HepG2 (cell line): Measurements from ENCODE around the gene SELENOS. TPM values are rescaled to one million over a fixed set of nuclear protein-coding genes. Genes with fewer than 3 reads are reported as not detected.

Experiments used
- AGO1 ChIP-seq: fragments of 200-400 bp; formaldehyde crosslinking; IDR thresholded peaks from 2 replicates; pipeline ENCODE4 v1.6.1; 2017; ENCODE audit warnings: mild to moderate bottlenecking, low read depth, low read length, moderate library complexity; ENCODE audit not compliant: poor library complexity, severe bottlenecking
- HES4 ChIP-seq: sonication (generic); formaldehyde crosslinking; IDR thresholded peaks from 2 replicates; pipeline ENCODE4 v1.9.0; 2021; ENCODE audit warnings: mild to moderate bottlenecking, missing genetic modification reagents, borderline replicate concordance
- KLF15 ChIP-seq: sonication (generic); formaldehyde crosslinking; IDR thresholded peaks from 2 replicates; pipeline ENCODE4 v1.8.1; 2023; ENCODE audit warnings: borderline replicate concordance, mild to moderate bottlenecking, inconsistent platforms, missing genetic modification reagents, mixed read lengths
- MTF2 ChIP-seq: sonication (generic); formaldehyde crosslinking; IDR thresholded peaks from 2 replicates; pipeline ENCODE4 v1.5.0; 2020; ENCODE audit warnings: missing genetic modification reagents, borderline replicate concordance
- NCOA5 ChIP-seq: sonication (generic); formaldehyde crosslinking; IDR thresholded peaks from 2 replicates; pipeline ENCODE4 v1.4.0; 2020; ENCODE audit warnings: missing genetic modification reagents
- PCBP1 ChIP-seq: fragments of 200-400 bp; formaldehyde crosslinking; IDR thresholded peaks from 2 replicates; pipeline ENCODE4 v1.6.1; 2017; ENCODE audit warnings: mild to moderate bottlenecking, low read depth, low read length, borderline replicate concordance
- POLR2G ChIP-seq: fragments of 200-400 bp; formaldehyde crosslinking; IDR thresholded peaks from 2 replicates; pipeline ENCODE4 v1.6.1; 2018; ENCODE audit warnings: mild to moderate bottlenecking, low read depth, low read length, moderate library complexity
- REXO4 ChIP-seq: sonication (generic); formaldehyde crosslinking; IDR thresholded peaks from 2 replicates; pipeline ENCODE4 v1.8.0; 2022; ENCODE audit warnings: missing genetic modification reagents, mild to moderate bottlenecking, borderline replicate concordance
- TP53 ChIP-seq: sonication (generic); formaldehyde crosslinking; conservative IDR thresholded peaks from 2 replicates; pipeline ENCODE4 v1.4.0; 2020; ENCODE audit warnings: missing genetic modification reagents
- U2AF1 ChIP-seq: fragments of 200-400 bp; formaldehyde crosslinking; optimal IDR thresholded peaks from 2 replicates; pipeline ENCODE3; 2017; ENCODE audit warnings: mild to moderate bottlenecking, low read depth, low read length
- YEATS4 ChIP-seq: sonication (generic); formaldehyde crosslinking; IDR thresholded peaks from 2 replicates; pipeline ENCODE4 v1.4.0; 2020; ENCODE audit warnings: missing genetic modification reagents, borderline replicate concordance
- ZBTB7A ChIP-seq: sonication (generic); formaldehyde crosslinking; IDR thresholded peaks from 2 replicates; pipeline ENCODE4 v1.8.0; 2022; ENCODE audit warnings: mild to moderate bottlenecking, missing genetic modification reagents
- ZFP36 ChIP-seq: fragments of 150-350 bp; IDR thresholded peaks from 2 replicates; pipeline ENCODE4 v1.6.1; 2018; ENCODE audit warnings: borderline replicate concordance, low read length, low read depth; ENCODE audit not compliant: partially characterized antibody
- ZNF44 ChIP-seq: sonication (generic); formaldehyde crosslinking; IDR thresholded peaks from 2 replicates; pipeline ENCODE4 v1.5.1; 2020; ENCODE audit warnings: mild to moderate bottlenecking, missing genetic modification reagents
- ZNF563 ChIP-seq: sonication (generic); formaldehyde crosslinking; IDR thresholded peaks from 2 replicates; pipeline ENCODE4 v1.8.0; 2022; ENCODE audit warnings: mild to moderate bottlenecking, moderate library complexity, missing genetic modification reagents
- ZNF720 ChIP-seq: sonication (generic); formaldehyde crosslinking; IDR thresholded peaks from 2 replicates; pipeline ENCODE4 v1.4.0; 2020; ENCODE audit warnings: missing genetic modification reagents
- ZNF775 ChIP-seq: sonication (generic); formaldehyde crosslinking; IDR thresholded peaks from 2 replicates; pipeline ENCODE4 v1.4.0; 2020; ENCODE audit warnings: missing genetic modification reagents, mild to moderate bottlenecking, moderate library complexity, borderline replicate concordance
- polyA plus RNA-seq, 8 experiments: library from polyadenylated mRNA; depleted of rRNA in 3 of 8; stranded (reverse) in 7 of 8; unstranded in 1 of 8; fragments of >200 nt; fragmentation: Illumina TruSeq in 4 of 8; extraction: Trizol in 4 of 8; gene quantifications; 2 replicates each; pipeline versions ENCODE4 v1.2.1 to v1.2.3, GENCODE V29; 2011 to 2016; ENCODE audit warnings: low read depth in 4 of 8, missing spikeins in 1 of 8, mixed read lengths in 1 of 8; ENCODE audit not compliant: insufficient read depth in 1 of 8
- total RNA-seq, 5 experiments: library from RNA; depleted of rRNA; stranded (reverse); fragments of >200 nt; fragmentation: Illumina TruSeq; extraction: Trizol; gene quantifications; 2 replicates each; pipeline ENCODE4 v1.2.3, GENCODE V29; 2016; ENCODE audit warnings: low read depth in 1 of 5
- TF ChIP-seq, protein P1 (sequence below): sonication (generic); formaldehyde crosslinking; IDR thresholded peaks from 2 replicates; pipeline ENCODE4 v1.4.0; 2020; ENCODE audit warnings: missing genetic modification reagents, borderline replicate concordance
- TF ChIP-seq, protein P2 (sequence below): sonication (generic); formaldehyde crosslinking; IDR thresholded peaks from 2 replicates; pipeline ENCODE4 v1.8.0; 2022; ENCODE audit warnings: mild to moderate bottlenecking, missing genetic modification reagents, moderate library complexity
- TF ChIP-seq, protein P3 (sequence below): sonication (generic); formaldehyde crosslinking; IDR thresholded peaks from 2 replicates; pipeline ENCODE4 v1.4.0; 2020; ENCODE audit warnings: missing genetic modification reagents
- TF ChIP-seq, protein P4 (sequence below): sonication (generic); formaldehyde crosslinking; IDR thresholded peaks from 2 replicates; pipeline ENCODE4 v1.8.1; 2022; ENCODE audit warnings: mild to moderate bottlenecking, missing genetic modification reagents

SELENOS gene
- total and polyA plus RNA-seq, 2 of the 13 experiments (the other 11 are each of a cell fraction or from before 2014, with no cell fraction given), result 63.0 to 66.1 TPM

DNA sequence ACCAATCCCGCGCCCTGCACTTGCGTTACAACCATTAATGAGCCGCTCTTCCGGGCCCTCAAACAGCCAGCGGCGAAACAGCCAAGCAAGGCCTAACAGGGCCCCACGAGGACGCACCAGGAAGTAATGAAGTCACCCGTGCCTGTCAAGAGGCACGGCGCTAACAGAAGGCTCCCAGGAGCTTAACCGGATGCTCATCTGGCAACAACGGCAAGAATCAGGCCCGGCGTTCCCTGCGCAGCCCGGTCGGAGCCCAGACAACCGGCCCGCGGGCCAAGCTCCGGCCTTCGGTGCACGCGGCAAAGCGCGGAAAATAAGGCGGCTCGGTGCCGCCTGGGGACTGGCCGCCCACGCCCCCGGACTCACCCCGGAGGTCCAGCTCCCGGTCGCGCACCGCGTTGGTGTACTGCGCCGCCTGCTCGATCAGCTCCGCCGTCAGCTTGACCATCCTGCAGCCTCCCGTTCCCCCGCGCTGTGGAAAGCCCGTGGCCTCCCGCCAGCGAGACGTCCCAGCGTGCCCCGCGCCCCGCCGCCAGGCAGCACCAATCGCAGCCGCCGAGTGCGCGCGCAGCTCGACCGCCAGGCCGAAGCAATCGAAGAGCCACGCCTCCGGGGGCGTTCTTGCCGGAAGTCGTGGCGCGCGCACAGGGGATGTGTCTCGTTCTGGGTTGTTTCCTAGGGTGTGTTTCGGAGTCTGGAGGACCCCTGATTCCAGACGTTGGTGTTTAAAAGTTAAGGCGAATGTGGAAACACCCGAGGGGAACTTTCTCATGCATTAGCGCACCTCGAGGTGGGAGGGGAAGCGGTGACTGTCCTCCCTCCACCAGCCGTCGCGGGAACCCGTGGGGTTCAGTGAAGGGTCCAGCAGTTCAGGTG lies 17.7 kb upstream of the SELENOS start, which contains the start of gene SNRPA1 (continued):
- TF ChIP-seq, protein P1, sequence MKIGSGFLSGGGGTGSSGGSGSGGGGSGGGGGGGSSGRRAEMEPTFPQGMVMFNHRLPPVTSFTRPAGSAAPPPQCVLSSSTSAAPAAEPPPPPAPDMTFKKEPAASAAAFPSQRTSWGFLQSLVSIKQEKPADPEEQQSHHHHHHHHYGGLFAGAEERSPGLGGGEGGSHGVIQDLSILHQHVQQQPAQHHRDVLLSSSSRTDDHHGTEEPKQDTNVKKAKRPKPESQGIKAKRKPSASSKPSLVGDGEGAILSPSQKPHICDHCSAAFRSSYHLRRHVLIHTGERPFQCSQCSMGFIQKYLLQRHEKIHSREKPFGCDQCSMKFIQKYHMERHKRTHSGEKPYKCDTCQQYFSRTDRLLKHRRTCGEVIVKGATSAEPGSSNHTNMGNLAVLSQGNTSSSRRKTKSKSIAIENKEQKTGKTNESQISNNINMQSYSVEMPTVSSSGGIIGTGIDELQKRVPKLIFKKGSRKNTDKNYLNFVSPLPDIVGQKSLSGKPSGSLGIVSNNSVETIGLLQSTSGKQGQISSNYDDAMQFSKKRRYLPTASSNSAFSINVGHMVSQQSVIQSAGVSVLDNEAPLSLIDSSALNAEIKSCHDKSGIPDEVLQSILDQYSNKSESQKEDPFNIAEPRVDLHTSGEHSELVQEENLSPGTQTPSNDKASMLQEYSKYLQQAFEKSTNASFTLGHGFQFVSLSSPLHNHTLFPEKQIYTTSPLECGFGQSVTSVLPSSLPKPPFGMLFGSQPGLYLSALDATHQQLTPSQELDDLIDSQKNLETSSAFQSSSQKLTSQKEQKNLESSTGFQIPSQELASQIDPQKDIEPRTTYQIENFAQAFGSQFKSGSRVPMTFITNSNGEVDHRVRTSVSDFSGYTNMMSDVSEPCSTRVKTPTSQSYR (CRISPR knock-in tag), result no peak
- TF ChIP-seq ZNF720, result no peak
- TF ChIP-seq NCOA5 (CRISPR knock-in tag), result no peak
- TF ChIP-seq HES4 (CRISPR knock-in tag), result no peak
- peak; percentile 65; the same call in 1 of the 2 replicates for TF ChIP-seq ZNF775 (CRISPR knock-in tag)
- peak; percentile 90 for TF ChIP-seq ZNF563 (CRISPR knock-in tag)
- peak; percentile 97 for TF ChIP-seq YEATS4
- TF ChIP-seq ZNF44 (CRISPR knock-in tag), result no peak
- no peak for TF ChIP-seq REXO4 (CRISPR knock-in tag)
- TF ChIP-seq TP53 (CRISPR knock-in tag), result no peak
- TF ChIP-seq, protein P2, sequence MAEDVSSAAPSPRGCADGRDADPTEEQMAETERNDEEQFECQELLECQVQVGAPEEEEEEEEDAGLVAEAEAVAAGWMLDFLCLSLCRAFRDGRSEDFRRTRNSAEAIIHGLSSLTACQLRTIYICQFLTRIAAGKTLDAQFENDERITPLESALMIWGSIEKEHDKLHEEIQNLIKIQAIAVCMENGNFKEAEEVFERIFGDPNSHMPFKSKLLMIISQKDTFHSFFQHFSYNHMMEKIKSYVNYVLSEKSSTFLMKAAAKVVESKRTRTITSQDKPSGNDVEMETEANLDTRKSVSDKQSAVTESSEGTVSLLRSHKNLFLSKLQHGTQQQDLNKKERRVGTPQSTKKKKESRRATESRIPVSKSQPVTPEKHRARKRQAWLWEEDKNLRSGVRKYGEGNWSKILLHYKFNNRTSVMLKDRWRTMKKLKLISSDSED (CRISPR knock-in tag), result peak; percentile 13; the same call in 1 of the 2 replicates
- TF ChIP-seq ZBTB7A (CRISPR knock-in tag), result peak; percentile 60; the same call in 1 of the 2 replicates
- no peak for TF ChIP-seq U2AF1
- TF ChIP-seq ZFP36, result no peak
- TF ChIP-seq KLF15 (CRISPR knock-in tag), result no peak
- peak; percentile 96 for TF ChIP-seq MTF2 (CRISPR knock-in tag)
- TF ChIP-seq, protein P3, sequence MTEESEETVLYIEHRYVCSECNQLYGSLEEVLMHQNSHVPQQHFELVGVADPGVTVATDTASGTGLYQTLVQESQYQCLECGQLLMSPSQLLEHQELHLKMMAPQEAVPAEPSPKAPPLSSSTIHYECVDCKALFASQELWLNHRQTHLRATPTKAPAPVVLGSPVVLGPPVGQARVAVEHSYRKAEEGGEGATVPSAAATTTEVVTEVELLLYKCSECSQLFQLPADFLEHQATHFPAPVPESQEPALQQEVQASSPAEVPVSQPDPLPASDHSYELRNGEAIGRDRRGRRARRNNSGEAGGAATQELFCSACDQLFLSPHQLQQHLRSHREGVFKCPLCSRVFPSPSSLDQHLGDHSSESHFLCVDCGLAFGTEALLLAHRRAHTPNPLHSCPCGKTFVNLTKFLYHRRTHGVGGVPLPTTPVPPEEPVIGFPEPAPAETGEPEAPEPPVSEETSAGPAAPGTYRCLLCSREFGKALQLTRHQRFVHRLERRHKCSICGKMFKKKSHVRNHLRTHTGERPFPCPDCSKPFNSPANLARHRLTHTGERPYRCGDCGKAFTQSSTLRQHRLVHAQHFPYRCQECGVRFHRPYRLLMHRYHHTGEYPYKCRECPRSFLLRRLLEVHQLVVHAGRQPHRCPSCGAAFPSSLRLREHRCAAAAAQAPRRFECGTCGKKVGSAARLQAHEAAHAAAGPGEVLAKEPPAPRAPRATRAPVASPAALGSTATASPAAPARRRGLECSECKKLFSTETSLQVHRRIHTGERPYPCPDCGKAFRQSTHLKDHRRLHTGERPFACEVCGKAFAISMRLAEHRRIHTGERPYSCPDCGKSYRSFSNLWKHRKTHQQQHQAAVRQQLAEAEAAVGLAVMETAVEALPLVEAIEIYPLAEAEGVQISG, result peak; percentile 95
- peak; percentile 89 for TF ChIP-seq POLR2G
- peak; percentile 88 for TF ChIP-seq AGO1
- TF ChIP-seq, protein P4, sequence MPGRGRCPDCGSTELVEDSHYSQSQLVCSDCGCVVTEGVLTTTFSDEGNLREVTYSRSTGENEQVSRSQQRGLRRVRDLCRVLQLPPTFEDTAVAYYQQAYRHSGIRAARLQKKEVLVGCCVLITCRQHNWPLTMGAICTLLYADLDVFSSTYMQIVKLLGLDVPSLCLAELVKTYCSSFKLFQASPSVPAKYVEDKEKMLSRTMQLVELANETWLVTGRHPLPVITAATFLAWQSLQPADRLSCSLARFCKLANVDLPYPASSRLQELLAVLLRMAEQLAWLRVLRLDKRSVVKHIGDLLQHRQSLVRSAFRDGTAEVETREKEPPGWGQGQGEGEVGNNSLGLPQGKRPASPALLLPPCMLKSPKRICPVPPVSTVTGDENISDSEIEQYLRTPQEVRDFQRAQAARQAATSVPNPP, result no peak
- TF ChIP-seq PCBP1, result no peak
